GM10248 (cell line): Measurements from ENCODE around the gene USP12.

Source experiments
- CTCF ChIA-PET: fragments of 300-600 bp; sonication (Branson Sonifier 250); formaldehyde crosslinking; extraction: SDS; loops from one replicate; lab custom pipeline; 2021; ENCODE audit warnings: antibody characterized with exemption; lab: Yijun Ruan, JAX
- POLR2A ChIA-PET: fragments of 350-650 bp; sonication (Branson Sonifier 250); formaldehyde crosslinking; extraction: SDS; loops from one replicate; lab custom pipeline; 2020; ENCODE audit warnings: antibody characterized with exemption; lab: Yijun Ruan, JAX
- DNase-seq: peaks from one replicate; pipeline ENCODE4 v3.0.0; 2012; ENCODE audit errors: extremely low spot score
- CTCF ChIP-seq: IDR thresholded peaks from 2 replicates; pipeline ENCODE4 v1.5.1; 2012; ENCODE audit warnings: mild to moderate bottlenecking, low read depth; ENCODE audit errors: extremely low read depth, missing control alignments, control extremely low read depth

USP12 gene

DNA sequence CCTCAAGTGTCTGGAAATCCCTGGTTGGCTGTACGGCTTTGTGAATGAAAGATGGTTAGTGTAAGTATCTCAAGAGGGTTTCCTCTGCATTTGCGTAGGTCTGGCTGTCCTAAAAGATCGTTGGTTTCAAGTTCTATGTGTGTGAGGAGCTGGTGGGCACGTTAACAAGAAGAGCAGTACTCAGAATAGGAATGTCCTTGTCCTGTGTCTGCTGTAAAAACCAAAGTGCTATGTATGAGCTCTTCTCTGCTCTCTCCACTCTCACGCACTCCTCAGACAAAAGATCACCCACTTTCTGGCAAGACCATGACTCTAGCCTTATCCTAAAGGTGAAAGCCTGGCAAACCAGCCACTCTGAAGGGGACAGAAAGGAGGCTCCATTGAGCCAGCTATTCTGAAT, 39.1 kb downstream of the USP12 start:
- CTCF ChIA-PET = interaction anchor here (0.9 to 5.0 kb wide), 7 partner anchors 12 to 147 kb away, joined by 3 to 24 read pairs (median 6); no protein-coding TSS in a partner anchor
- POLR2A ChIA-PET = interaction anchor here (0.9 kb wide), 2 partner anchors 15 to 20 kb away, joined by 3 read pairs; no protein-coding TSS in a partner anchor
- DNase-seq = no peak
- no peak for TF ChIP-seq CTCF

GRCh38 chr13:27131906-27132305, 39.7 kb downstream of the USP12 start:
- no peak for TF ChIP-seq CTCF
- ChIA-PET CTCF (interaction anchor here (0.8 to 5.0 kb wide), 6 partner anchors 12 to 146 kb away, joined by 3 to 24 read pairs (median 6); no protein-coding TSS in a partner anchor), POLR2A (interaction anchor here (0.9 kb wide), 1 partner anchor 21 kb away, joined by 3 read pairs; no protein-coding TSS in a partner anchor)
- no peak for DNase-seq

DNA sequence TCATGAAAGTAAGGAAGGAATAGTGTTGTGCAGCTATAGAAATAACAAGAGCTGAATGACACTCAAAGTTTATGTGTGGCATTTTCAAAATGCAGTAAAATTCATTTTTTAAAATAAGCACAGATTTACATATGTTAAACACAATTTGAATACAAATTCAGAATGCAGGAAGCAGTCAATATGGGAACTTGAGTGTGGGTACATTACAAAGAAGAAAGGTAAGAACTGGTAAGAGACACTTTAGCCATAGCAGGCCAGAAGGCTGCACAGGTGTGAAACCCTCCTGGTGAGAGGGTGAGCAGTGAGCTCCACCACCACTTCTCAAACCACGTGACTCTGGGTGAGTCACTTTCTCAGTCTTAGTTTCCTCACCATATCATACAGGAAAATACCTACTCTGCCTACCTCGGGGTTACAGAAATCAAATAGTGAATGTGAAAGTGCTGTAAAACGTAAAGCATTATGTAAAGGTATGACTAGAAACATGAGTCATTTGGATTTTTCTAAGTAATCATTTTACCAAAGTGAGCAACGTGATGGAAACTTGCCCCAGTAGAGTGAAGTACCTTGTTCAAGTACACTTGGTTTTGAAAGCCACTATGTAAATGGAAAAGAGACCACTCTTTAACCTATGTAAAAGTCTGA, 40.5 kb downstream of the USP12 start:
- CTCF ChIA-PET = interaction anchor here (0.8 to 5.0 kb wide), 8 partner anchors 12 to 145 kb away, joined by 3 to 24 read pairs (median 4); no protein-coding TSS in a partner anchor
- POLR2A ChIA-PET = interaction anchor here (0.6 to 1.1 kb wide), 2 partner anchors 11 to 39 kb away, joined by 4 to 7 read pairs; no protein-coding TSS in a partner anchor
- no peak for TF ChIP-seq CTCF
- DNase-seq = peak; percentile 75

DNA sequence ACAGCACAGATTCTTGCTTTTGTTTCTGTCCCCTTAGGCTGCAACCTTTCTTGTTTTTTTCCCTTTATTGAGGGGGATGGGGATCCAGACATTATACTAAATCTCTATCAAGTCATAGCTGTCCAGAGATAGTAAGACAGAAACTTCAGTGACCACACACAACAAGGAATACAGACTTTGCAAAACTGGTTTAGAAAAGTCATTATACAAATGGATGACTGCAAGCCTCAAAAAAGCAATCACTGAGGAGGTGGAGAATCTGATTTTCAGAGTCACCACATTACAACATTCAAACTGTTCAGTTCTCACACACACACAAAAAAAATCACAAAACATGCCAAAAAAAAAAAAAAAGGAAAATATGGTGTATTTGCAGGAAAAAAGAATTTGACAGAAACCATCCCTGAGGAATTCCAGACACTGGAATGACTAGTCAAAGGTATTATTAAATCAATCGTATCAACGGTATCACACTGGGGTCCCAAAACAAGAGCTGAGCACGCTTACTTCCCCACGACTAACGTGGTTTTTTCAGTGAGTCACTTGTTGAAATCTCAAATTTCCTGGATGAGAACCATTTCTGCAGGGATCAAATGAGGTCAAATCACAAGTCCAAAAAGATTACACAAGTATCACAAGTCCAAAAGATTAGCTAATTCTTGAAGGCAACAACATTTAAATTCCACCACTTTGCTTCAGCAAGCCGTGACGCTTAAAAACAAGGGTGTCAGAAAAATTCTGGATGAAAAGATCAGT, 41.2 kb downstream of the USP12 start:
- TF ChIP-seq CTCF = no peak
- ChIA-PET POLR2A (interaction anchor here (0.6 to 1.1 kb wide), 2 partner anchors 11 to 40 kb away, joined by 4 to 7 read pairs; no protein-coding TSS in a partner anchor), CTCF (interaction anchor here (1.0 to 5.0 kb wide), 6 partner anchors 11 to 133 kb away, joined by 3 to 24 read pairs (median 4); no protein-coding TSS in a partner anchor)
- DNase-seq = no peak

GRCh38 chr13:27128825-27129627, 42.6 kb downstream of the USP12 start:
- ChIA-PET CTCF (interaction anchor here (1.3 to 5.0 kb wide), 6 partner anchors 10 to 135 kb away, joined by 3 to 24 read pairs (median 4); no protein-coding TSS in a partner anchor), POLR2A (no interaction called here)
- DNase-seq = no peak
- no peak for TF ChIP-seq CTCF

DNA sequence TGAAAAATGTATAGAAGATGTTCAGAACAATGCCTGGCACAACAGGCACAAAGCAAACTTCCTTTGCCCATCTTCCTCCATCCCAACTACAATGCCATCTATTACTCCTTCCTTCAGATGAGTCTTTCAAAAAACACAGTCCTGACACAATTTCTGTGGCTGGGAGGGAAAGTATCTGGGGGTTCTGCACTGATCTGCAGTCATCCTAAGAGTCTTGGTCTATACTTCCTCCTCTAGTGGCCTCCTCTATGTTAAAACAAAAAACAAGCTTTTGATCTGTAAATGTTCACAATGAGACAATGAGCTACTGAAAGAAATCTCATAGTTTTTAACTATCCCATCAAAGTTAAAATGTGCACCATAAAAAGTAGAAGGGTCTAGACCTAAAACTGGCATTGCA, 44.8 kb downstream of the USP12 start:
- DNase-seq = no peak
- no peak for TF ChIP-seq CTCF
- CTCF ChIA-PET = interaction anchor here (1.0 to 1.6 kb wide), 3 partner anchors 12 to 43 kb away, joined by 4 to 7 read pairs (median 4); no protein-coding TSS in a partner anchor
- POLR2A ChIA-PET = no interaction called here
